Measurements from ENCODE around the gene A2M.
"Not testable (repeated sequence)": the region's sequence is repeated elsewhere in the genome, so short reads cannot be mapped to it uniquely, and the experiment has no call there.

A2M gene

GRCh38 chr12:9115731-9116559, at the start of gene A2M:
Gene A2M, minus strand, starts transcription at chr12:9115919. Its CDS starts 70 bp downstream, at chr12:9115849.
- peaks cover 0 to 5% of the 10 kb centered on the region in 2 donors for H3K36me3 ChIP-seq (ENCODE audit: control insufficient read depth in 1 of 2, insufficient read depth in 2 of 2, low read length in 2 of 2)
- peak within 1 kb of the TSS; percentile 89 for H3K27ac ChIP-seq (ENCODE audit: low read length)
- peak within 1 kb of the TSS; percentile 66 to 67 for H3K4me3 ChIP-seq (ENCODE audit: low read depth in 1 of 2, low read length in 2 of 2)
- H3K27me3 ChIP-seq (ENCODE audit: low read depth, low read length): no peaks in the 10 kb centered on the region
- H3K9me3 ChIP-seq (ENCODE audit: control insufficient read depth in 1 of 2, low read length in 2 of 2): no peaks in the 10 kb centered on the region
- peaks cover 7 to 9% of the 10 kb centered on the region in 2 donors for H3K4me1 ChIP-seq (ENCODE audit: control insufficient read depth in 1 of 2, insufficient read depth in 2 of 2, low read length in 2 of 2)

DNA sequence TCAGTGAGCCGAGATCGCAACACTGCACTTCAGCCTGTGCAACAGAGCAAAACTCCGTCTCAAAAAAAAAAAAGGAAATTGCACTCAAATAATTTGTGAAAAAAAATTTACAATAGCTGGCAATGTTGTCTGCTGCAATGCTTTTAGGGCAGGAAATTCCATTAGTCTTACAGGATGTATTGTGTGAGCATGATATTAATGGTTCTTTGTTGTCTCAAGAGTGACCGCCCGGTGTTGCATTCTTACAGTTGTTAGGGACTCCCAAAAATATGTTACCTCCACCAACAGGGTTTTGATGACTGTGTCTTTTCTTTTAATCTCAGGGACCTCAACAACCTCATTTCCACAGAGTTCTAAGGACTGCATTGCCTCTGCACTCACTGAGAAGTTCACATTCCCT, 47.7 kb upstream of the A2M start:
- Histone ChIP-seq H3K4me1 (ENCODE audit: control insufficient read depth in 1 of 2, insufficient read depth in 2 of 2, low read length in 2 of 2) (no peaks in the 10 kb centered on the region), H3K27ac (ENCODE audit: low read length) (no peak overlapping the region), H3K9me3 (ENCODE audit: control insufficient read depth in 1 of 2, low read length in 2 of 2) (no peaks in the 10 kb centered on the region), H3K36me3 (ENCODE audit: control insufficient read depth in 1 of 2, insufficient read depth in 2 of 2, low read length in 2 of 2) (no peaks in the 10 kb centered on the region), H3K4me3 (ENCODE audit: low read depth in 1 of 2, low read length in 2 of 2) (no peak overlapping the region), H3K27me3 (ENCODE audit: low read depth, low read length) (no peaks in the 10 kb centered on the region)

GRCh38 chr12:9156119-9156518, 40.4 kb upstream of the A2M start:
- Histone ChIP-seq H3K27ac (ENCODE audit: low read length) (no peak overlapping the region), H3K36me3 (ENCODE audit: control insufficient read depth in 1 of 2, insufficient read depth in 2 of 2, low read length in 2 of 2) (no peaks in the 10 kb centered on the region), H3K9me3 (ENCODE audit: control insufficient read depth in 1 of 2, low read length in 2 of 2) (no peaks in the 10 kb centered on the region), H3K4me3 (ENCODE audit: low read depth in 1 of 2, low read length in 2 of 2) (no peak overlapping the region), H3K4me1 (ENCODE audit: control insufficient read depth in 1 of 2, insufficient read depth in 2 of 2, low read length in 2 of 2) (no peaks in the 10 kb centered on the region), H3K27me3 (ENCODE audit: low read depth, low read length) (no peaks in the 10 kb centered on the region)

GRCh38 chr12:9149372-9149771, 33.7 kb upstream of the A2M start:
- H3K4me1 ChIP-seq (ENCODE audit: control insufficient read depth in 1 of 2, insufficient read depth in 2 of 2, low read length in 2 of 2): no peaks in the 10 kb centered on the region
- no peaks in the 10 kb centered on the region for H3K27me3 ChIP-seq (ENCODE audit: low read depth, low read length)
- no peak overlapping the region for H3K27ac ChIP-seq (ENCODE audit: low read length)
- H3K4me3 ChIP-seq (ENCODE audit: low read depth in 1 of 2, low read length in 2 of 2): no peak overlapping the region
- H3K36me3 ChIP-seq (ENCODE audit: control insufficient read depth in 1 of 2, insufficient read depth in 2 of 2, low read length in 2 of 2): no peaks in the 10 kb centered on the region
- H3K9me3 ChIP-seq (ENCODE audit: control insufficient read depth in 1 of 2, low read length in 2 of 2): peaks cover 0 to 7% of the 10 kb centered on the region in 2 donors

DNA sequence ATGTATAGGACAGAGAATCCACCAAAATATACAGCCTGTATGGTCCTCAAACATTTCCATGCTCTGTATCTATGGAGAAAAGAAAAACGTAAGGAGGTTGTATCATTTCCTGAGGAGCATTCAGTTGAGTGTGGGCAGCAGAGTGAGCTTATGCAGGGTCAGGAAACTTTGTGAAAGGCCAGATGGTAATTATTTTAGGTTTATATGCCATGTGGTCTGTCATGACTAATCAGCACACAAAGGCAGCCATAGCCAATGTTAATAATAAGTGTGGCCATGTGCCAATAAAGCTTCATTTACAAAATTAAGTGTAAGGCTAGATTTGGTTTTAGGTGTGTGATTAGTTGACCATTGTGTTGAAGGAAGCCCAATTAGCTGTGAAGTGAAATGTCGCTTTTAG, 33.2 kb upstream of the A2M start:
- Histone ChIP-seq H3K27me3 (ENCODE audit: low read depth, low read length) (no peaks in the 10 kb centered on the region), H3K27ac (ENCODE audit: low read length) (no peak overlapping the region), H3K9me3 (ENCODE audit: control insufficient read depth in 1 of 2, low read length in 2 of 2) (peaks cover 0 to 10% of the 10 kb centered on the region in 2 donors), H3K4me3 (ENCODE audit: low read depth in 1 of 2, low read length in 2 of 2) (no peak overlapping the region), H3K4me1 (ENCODE audit: control insufficient read depth in 1 of 2, insufficient read depth in 2 of 2, low read length in 2 of 2) (no peaks in the 10 kb centered on the region), H3K36me3 (ENCODE audit: control insufficient read depth in 1 of 2, insufficient read depth in 2 of 2, low read length in 2 of 2) (no peaks in the 10 kb centered on the region)

GRCh38 chr12:9147461-9147860, 31.7 kb upstream of the A2M start:
- Histone ChIP-seq H3K9me3 (ENCODE audit: control insufficient read depth in 1 of 2, low read length in 2 of 2) (peaks cover 0 to 10% of the 10 kb centered on the region in 2 donors), H3K4me1 (ENCODE audit: control insufficient read depth in 1 of 2, insufficient read depth in 2 of 2, low read length in 2 of 2) (no peaks in the 10 kb centered on the region), H3K4me3 (ENCODE audit: low read depth in 1 of 2, low read length in 2 of 2) (no peak overlapping the region), H3K36me3 (ENCODE audit: control insufficient read depth in 1 of 2, insufficient read depth in 2 of 2, low read length in 2 of 2) (no peaks in the 10 kb centered on the region), H3K27ac (ENCODE audit: low read length) (no peak overlapping the region), H3K27me3 (ENCODE audit: low read depth, low read length) (no peaks in the 10 kb centered on the region)

DNA sequence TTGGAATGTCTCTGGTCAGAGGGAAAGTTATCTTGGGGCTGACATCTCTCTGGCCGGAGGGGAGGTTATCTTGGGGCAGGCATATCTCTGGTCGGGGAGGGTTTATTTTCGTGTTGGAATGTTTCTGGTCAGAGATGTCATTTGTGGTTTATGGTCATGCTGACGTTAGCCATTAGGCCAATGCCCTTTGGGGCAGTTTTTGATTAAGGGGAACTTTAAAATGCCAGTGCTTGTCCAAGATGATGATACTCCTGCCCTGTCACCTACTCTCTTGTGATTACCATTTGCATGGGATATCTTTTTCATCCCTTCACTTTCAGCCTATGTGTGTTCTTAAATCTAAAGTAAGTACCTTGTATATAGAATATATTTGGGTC, 29.0 kb upstream of the A2M start:
- H3K36me3 ChIP-seq (ENCODE audit: control insufficient read depth in 1 of 2, insufficient read depth in 2 of 2, low read length in 2 of 2): no peaks in the 10 kb centered on the region
- no peaks in the 10 kb centered on the region for H3K4me1 ChIP-seq (ENCODE audit: control insufficient read depth in 1 of 2, insufficient read depth in 2 of 2, low read length in 2 of 2)
- no peak overlapping the region for H3K4me3 ChIP-seq (ENCODE audit: low read depth in 1 of 2, low read length in 2 of 2)
- peaks cover 0 to 13% of the 10 kb centered on the region in 2 donors for H3K9me3 ChIP-seq (ENCODE audit: control insufficient read depth in 1 of 2, low read length in 2 of 2)
- no peak overlapping the region for H3K27ac ChIP-seq (ENCODE audit: low read length)
- H3K27me3 ChIP-seq (ENCODE audit: low read depth, low read length): no peaks in the 10 kb centered on the region

GRCh38 chr12:9143929-9144729, 28.4 kb upstream of the A2M start:
- H3K4me3 ChIP-seq (ENCODE audit: low read depth in 1 of 2, low read length in 2 of 2): no peak overlapping the region

GRCh38 chr12:9143137-9143536, 27.4 kb upstream of the A2M start:
- Histone ChIP-seq H3K4me3 (ENCODE audit: low read depth in 1 of 2, low read length in 2 of 2) (no peak overlapping the region), H3K9me3 (ENCODE audit: control insufficient read depth in 1 of 2, low read length in 2 of 2) (peaks cover 0 to 13% of the 10 kb centered on the region in 2 donors), H3K4me1 (ENCODE audit: control insufficient read depth in 1 of 2, insufficient read depth in 2 of 2, low read length in 2 of 2) (no peaks in the 10 kb centered on the region), H3K36me3 (ENCODE audit: control insufficient read depth in 1 of 2, insufficient read depth in 2 of 2, low read length in 2 of 2) (no peaks in the 10 kb centered on the region), H3K27ac (ENCODE audit: low read length) (no peak overlapping the region), H3K27me3 (ENCODE audit: low read depth, low read length) (no peaks in the 10 kb centered on the region)

More at GRCh38 chr12:9143929-9144729, 28.4 kb upstream of the A2M start:
- no peaks in the 10 kb centered on the region for H3K4me1 ChIP-seq (ENCODE audit: control insufficient read depth in 1 of 2, insufficient read depth in 2 of 2, low read length in 2 of 2)
- H3K27ac ChIP-seq (ENCODE audit: low read length): no peak overlapping the region
- no peaks in the 10 kb centered on the region for H3K27me3 ChIP-seq (ENCODE audit: low read depth, low read length)
- H3K9me3 ChIP-seq (ENCODE audit: control insufficient read depth in 1 of 2, low read length in 2 of 2): peaks cover 0 to 13% of the 10 kb centered on the region in 2 donors
- H3K36me3 ChIP-seq (ENCODE audit: control insufficient read depth in 1 of 2, insufficient read depth in 2 of 2, low read length in 2 of 2): no peaks in the 10 kb centered on the region

GRCh38 chr12:9139588-9140290, 24.0 kb upstream of the A2M start:
- not testable (repeated sequence) for H3K36me3 ChIP-seq (ENCODE audit: control insufficient read depth in 1 of 2, insufficient read depth in 2 of 2, low read length in 2 of 2); H3K4me3 ChIP-seq (ENCODE audit: low read depth in 1 of 2, low read length in 2 of 2); H3K4me1 ChIP-seq (ENCODE audit: control insufficient read depth in 1 of 2, insufficient read depth in 2 of 2, low read length in 2 of 2); H3K27ac ChIP-seq (ENCODE audit: low read length); H3K27me3 ChIP-seq (ENCODE audit: low read depth, low read length)
- peaks cover 0 to 10% of the 10 kb centered on the region in 2 donors for H3K9me3 ChIP-seq (ENCODE audit: control insufficient read depth in 1 of 2, low read length in 2 of 2)

DNA sequence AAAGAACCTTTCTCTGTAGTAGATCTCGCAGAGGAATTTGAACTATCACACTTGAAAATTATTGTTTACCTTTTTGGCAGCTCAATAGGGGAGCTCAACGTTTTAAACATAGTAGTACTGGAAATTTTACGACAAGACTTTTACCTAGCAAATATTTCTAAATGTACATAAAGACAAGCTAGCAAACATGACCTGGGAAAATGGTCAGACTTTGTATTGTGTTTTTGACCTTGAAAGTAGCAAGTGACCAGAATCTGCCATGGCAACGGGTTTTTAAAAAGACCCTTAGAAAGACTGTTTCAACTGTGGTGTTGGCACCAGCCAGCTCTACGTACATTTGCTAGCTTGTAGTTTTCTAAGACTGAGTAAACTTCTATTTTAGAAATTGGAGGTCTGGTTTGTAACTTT, 20.2 kb upstream of the A2M start:
- no peaks in the 10 kb centered on the region for H3K36me3 ChIP-seq (ENCODE audit: control insufficient read depth in 1 of 2, insufficient read depth in 2 of 2, low read length in 2 of 2)
- no peak overlapping the region for H3K4me3 ChIP-seq (ENCODE audit: low read depth in 1 of 2, low read length in 2 of 2)
- no peak overlapping the region for H3K27ac ChIP-seq (ENCODE audit: low read length)
- H3K27me3 ChIP-seq (ENCODE audit: low read depth, low read length): no peaks in the 10 kb centered on the region
- H3K4me1 ChIP-seq (ENCODE audit: control insufficient read depth in 1 of 2, insufficient read depth in 2 of 2, low read length in 2 of 2): no peaks in the 10 kb centered on the region
- peaks cover 0 to 3% of the 10 kb centered on the region in 2 donors for H3K9me3 ChIP-seq (ENCODE audit: control insufficient read depth in 1 of 2, low read length in 2 of 2)
